ENCODE data around the gene NAT16. TPM values are rescaled to one million over a fixed set of nuclear protein-coding genes. Genes with fewer than 3 reads are reported as not detected.

Gene NAT16
- total RNA-seq, 1 donor from 2014 or later: not detected

DNA sequence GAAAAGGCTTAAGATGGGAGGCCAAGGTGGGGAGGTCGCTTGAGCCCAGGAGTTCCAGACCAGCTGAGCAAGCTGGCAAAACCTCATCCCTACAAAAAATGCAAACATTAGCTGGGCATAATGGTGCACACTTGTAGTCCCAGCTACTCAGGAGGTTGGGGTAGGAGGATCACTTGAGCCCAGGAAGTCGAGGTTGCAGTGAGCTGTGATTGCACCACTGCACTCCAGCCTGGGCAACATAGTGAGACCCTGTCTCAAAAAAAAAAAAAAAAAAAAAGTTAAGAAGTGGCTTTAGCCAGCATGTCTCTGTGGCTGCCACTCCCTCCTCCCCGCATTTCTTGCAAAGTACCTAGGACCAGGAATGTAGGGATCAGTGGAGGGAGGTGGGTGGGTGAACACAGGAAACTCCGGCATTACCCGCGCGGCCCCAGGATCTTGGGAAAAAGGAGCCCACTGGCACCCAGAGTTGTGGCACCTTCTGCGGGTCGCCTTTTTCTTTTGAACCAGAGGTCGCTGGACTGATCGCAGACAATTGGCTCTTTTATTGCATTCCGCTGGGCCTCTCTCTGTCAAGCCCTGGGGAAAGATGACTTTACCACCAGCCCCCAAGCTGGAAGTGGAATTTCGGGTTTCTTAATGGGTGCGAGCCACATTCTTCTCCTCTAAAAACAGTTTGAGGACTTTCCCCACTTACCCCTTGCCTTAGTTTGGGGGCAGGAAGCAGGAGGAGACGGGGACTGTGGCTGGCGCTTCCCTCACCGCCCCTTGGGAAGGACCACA, 18.2 kb downstream of the NAT16 start:
- H3K27ac ChIP-seq: no peak overlapping the region
- H3K9me3 ChIP-seq: no peaks in the 10 kb centered on the region
- TF ChIP-seq, protein P1, sequence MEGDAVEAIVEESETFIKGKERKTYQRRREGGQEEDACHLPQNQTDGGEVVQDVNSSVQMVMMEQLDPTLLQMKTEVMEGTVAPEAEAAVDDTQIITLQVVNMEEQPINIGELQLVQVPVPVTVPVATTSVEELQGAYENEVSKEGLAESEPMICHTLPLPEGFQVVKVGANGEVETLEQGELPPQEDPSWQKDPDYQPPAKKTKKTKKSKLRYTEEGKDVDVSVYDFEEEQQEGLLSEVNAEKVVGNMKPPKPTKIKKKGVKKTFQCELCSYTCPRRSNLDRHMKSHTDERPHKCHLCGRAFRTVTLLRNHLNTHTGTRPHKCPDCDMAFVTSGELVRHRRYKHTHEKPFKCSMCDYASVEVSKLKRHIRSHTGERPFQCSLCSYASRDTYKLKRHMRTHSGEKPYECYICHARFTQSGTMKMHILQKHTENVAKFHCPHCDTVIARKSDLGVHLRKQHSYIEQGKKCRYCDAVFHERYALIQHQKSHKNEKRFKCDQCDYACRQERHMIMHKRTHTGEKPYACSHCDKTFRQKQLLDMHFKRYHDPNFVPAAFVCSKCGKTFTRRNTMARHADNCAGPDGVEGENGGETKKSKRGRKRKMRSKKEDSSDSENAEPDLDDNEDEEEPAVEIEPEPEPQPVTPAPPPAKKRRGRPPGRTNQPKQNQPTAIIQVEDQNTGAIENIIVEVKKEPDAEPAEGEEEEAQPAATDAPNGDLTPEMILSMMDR (IDR thresholded peaks at IDR 0.05): no peak
- no peak for TF ChIP-seq POLR2AphosphoS5 (IDR thresholded peaks at IDR 0.05; ENCODE audit: insufficient read depth in 1 of 2, low read depth in 1 of 2)
- TF ChIP-seq POLR2A (IDR thresholded peaks at IDR 0.05): no peak
- peaks cover 40% of the 10 kb centered on the region for H3K4me1 ChIP-seq
- intact Hi-C loops (cut with DNase I): no loop called here
- H3K36me3 ChIP-seq: peaks cover 0 to 29% of the 10 kb centered on the region in 2 donors
- no peak for DNase-seq (ENCODE audit: extremely low spot score in 2 of 2)
- no peak overlapping the region for H3K4me3 ChIP-seq
- peaks cover 3% of the 10 kb centered on the region for H3K27me3 ChIP-seq

DNA sequence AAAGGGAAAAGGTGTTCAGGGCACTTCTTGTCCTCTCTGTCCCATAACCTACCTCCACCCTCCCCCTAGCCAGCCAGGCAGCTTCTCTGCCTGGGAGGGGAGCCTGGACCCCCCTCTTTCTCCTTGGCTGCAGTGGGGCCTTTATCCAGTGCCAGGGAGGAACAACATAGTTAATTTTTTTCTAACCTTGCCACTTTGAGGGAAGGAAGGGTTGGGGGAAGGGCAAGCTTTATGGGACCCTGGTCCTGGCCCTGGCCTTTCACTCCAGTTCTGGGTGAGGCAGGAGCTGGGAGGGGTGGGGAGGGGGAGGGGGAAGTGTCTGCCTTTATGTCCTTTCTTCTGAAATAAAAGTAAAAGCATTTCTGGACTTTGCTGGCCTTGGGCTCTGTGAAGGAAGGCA, 19.2 kb downstream of the NAT16 start:
- no peak overlapping the region for H3K4me3 ChIP-seq
- no peaks in the 10 kb centered on the region for H3K9me3 ChIP-seq
- H3K27ac ChIP-seq: no peak overlapping the region
- H3K27me3 ChIP-seq: peaks cover 3% of the 10 kb centered on the region
- intact Hi-C loops (cut with DNase I): no loop called here
- H3K4me1 ChIP-seq: peaks cover 39% of the 10 kb centered on the region
- DNase-seq (ENCODE audit: extremely low spot score in 2 of 2): no peak
- no peak for TF ChIP-seq POLR2A (IDR thresholded peaks at IDR 0.05)
- no peak for TF ChIP-seq POLR2AphosphoS5 (IDR thresholded peaks at IDR 0.05; ENCODE audit: insufficient read depth in 1 of 2, low read depth in 1 of 2)
- TF ChIP-seq, protein P1 (IDR thresholded peaks at IDR 0.05): no peak
- peaks cover 0 to 29% of the 10 kb centered on the region in 2 donors for H3K36me3 ChIP-seq

DNA sequence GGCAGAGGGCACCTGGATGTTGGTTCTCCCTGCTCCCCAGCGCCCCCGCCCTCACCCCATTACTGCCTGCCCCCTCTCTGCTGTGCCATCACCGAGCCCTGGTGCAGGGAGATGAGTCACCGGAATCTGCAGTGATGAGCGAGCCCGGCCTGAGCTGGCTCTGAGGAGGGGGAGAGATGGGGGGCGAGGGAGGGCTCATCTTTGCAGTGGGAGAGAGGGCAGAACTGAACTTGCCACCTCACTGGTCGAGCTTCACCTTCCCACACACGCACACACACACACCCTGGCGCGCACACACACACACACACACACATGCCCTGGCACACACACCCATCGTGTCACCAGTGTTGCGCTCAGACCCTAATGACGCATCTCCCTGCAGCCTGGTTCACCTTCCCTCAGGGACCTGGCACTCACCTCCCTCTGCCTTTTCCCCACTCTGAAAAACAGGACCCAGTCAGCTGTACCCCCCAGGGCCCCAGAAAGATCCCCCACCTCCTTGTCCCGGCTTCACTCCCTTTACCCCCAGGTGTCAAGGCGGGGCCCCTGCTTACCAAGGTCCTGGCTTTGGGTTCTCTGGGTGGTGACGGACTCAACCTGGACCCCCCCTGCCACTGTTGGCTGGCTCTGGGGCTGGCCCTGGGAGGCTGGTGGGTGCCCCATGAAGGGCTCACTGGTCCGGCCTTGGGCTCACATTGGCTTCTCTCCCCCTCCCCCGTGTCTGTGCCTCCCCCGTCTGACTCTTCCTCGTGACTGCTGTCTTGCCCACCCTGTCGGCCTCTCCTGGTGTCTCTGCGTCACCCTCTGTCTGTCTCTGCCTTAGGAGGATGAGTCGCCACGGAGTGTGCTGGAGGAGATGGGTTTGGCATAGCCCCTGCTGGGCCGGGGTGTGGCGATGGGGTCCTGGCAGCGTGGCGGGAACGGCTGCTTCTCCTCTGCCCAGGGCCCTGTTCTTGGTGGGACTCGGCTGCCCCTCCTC, 20.1 kb downstream of the NAT16 start:
- Histone ChIP-seq H3K36me3 (peaks cover 0 to 29% of the 10 kb centered on the region in 2 donors), H3K4me3 (no peak overlapping the region), H3K9me3 (no peaks in the 10 kb centered on the region), H3K27me3 (peaks cover 3% of the 10 kb centered on the region), H3K27ac (no peak overlapping the region), H3K4me1 (peaks cover 39% of the 10 kb centered on the region)
- intact Hi-C loops (cut with DNase I): no loop called here
- TF ChIP-seq POLR2A (IDR thresholded peaks at IDR 0.05) (no peak), POLR2AphosphoS5 (IDR thresholded peaks at IDR 0.05; ENCODE audit: insufficient read depth in 1 of 2, low read depth in 1 of 2) (no peak)
- TF ChIP-seq, protein P1 (IDR thresholded peaks at IDR 0.05): no peak
- DNase-seq (ENCODE audit: extremely low spot score in 2 of 2): no peak

DNA sequence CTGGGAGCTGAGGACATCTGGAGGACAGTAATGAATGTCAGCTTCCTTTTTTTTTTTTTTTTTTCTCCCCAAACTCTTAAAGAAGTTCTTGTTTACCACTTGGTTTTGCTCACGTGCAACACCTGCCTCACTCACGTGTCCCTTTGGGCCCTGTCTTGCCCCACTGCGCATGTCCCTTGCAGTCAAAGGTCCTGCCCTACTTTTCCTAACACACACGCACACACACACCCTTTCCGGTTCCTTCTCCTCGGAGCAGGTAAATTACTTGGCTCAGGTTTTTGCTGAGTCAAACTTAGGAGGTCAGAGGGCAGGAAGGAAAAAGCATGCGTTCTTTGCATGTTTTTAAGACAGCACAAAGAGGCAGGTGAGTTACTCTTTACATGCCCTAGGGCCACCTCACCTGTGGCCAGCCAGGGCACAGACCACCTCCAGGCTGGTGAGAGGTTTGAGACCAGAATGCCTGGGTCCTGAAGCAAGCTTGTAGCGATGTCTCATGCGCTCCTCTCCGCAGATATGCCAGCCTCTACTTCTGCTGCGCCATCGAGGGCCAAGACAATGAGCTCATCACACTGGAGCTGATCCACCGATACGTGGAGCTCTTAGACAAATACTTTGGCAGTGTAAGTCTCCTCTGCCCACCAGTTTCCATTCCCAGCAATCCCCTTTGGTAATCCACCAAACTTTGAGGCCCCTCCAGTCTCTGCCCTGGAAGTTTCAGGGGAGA, 23.1 kb downstream of the NAT16 start:
- no peak for DNase-seq (ENCODE audit: extremely low spot score in 2 of 2)
- TF ChIP-seq POLR2AphosphoS5 (IDR thresholded peaks at IDR 0.05; ENCODE audit: insufficient read depth in 1 of 2, low read depth in 1 of 2) (no peak), POLR2A (IDR thresholded peaks at IDR 0.05) (no peak)
- TF ChIP-seq, protein P1 (IDR thresholded peaks at IDR 0.05): no peak
- intact Hi-C loops (cut with DNase I): no loop called here

More for the DNA sequence above, 23.1 kb downstream of the NAT16 start:
- peaks cover 0 to 29% of the 10 kb centered on the region in 2 donors for H3K36me3 ChIP-seq
- H3K9me3 ChIP-seq: no peaks in the 10 kb centered on the region
- H3K27ac ChIP-seq: no peak overlapping the region
- H3K4me1 ChIP-seq: peaks cover 15% of the 10 kb centered on the region
- no peaks in the 10 kb centered on the region for H3K27me3 ChIP-seq
- H3K4me3 ChIP-seq: no peak overlapping the region
